HG02610 (cell line): ENCODE results near the gene LENG9.

Source experiments
- ATAC-seq: cut with Tn5 transposase; IDR thresholded peaks from one replicate; pipeline ENCODE4 v1.9.1; 2021; ENCODE audit warnings: mild to moderate bottlenecking, moderate library complexity; ENCODE audit not compliant: unreplicated experiment

Gene LENG9

GRCh38 chr19:54444737-54445136 lies 18.8 kb downstream of the LENG9 start:
- ATAC-seq = no peak

GRCh38 chr19:54440641-54441040 lies 22.9 kb downstream of the LENG9 start:
- ATAC-seq = no peak

GRCh38 chr19:54439174-54439851 lies 24.3 kb downstream of the LENG9 start:
- ATAC-seq = no peak

GRCh38 chr19:54436628-54437252 lies 26.8 kb downstream of the LENG9 start:
- ATAC-seq = no peak

- no peak for ATAC-seq
These were observed 27.5 kb downstream of the LENG9 start for GRCh38 chr19:54436031-54436523.

- ATAC-seq = no peak
These were observed 28.0 kb downstream of the LENG9 start for GRCh38 chr19:54435551-54436016.

- ATAC-seq = no peak
These were observed 28.7 kb downstream of the LENG9 start for GRCh38 chr19:54434873-54435214.

GRCh38 chr19:54434112-54434872 lies 29.3 kb downstream of the LENG9 start:
- no peak for ATAC-seq

GRCh38 chr19:54433697-54434096 lies 29.9 kb downstream of the LENG9 start:
- ATAC-seq = no peak

GRCh38 chr19:54432144-54432738 lies 31.3 kb downstream of the LENG9 start:
- no peak for ATAC-seq

GRCh38 chr19:54431255-54431838 lies 32.2 kb downstream of the LENG9 start:
- no peak for ATAC-seq

GRCh38 chr19:54430306-54431254 lies 33.0 kb downstream of the LENG9 start:
- ATAC-seq = no peak

GRCh38 chr19:54429545-54430227 lies 33.9 kb downstream of the LENG9 start:
- ATAC-seq = no peak

GRCh38 chr19:54429176-54429495 lies 34.4 kb downstream of the LENG9 start:
- ATAC-seq = no peak

- no peak for ATAC-seq
These were observed 35.0 kb downstream of the LENG9 start for GRCh38 chr19:54428323-54429175.

- no peak for ATAC-seq
These were observed 36.0 kb downstream of the LENG9 start for GRCh38 chr19:54427586-54427985.

- ATAC-seq = no peak
These were observed 37.2 kb downstream of the LENG9 start for GRCh38 chr19:54426291-54426931.

- ATAC-seq = no peak
These were observed 38.2 kb downstream of the LENG9 start for GRCh38 chr19:54425382-54425723.
